Esophagus (tissue), 2 donors: ENCODE measurements around the gene SVIL. TPM values are rescaled to one million over a fixed set of nuclear protein-coding genes. Genes with fewer than 3 reads are reported as not detected.
"Not testable (repeated sequence)": the region's sequence is repeated elsewhere in the genome, so short reads cannot be mapped to it uniquely, and the experiment has no call there.

Experiments
- H3K27ac ChIP-seq, 2 donors: one replicate each; pipeline ENCODE4 v1.5.1; 2013; ENCODE audit warnings: low read depth in 2 of 2, mild to moderate bottlenecking in 2 of 2, inconsistent platforms in 1 of 2, low read length in 1 of 2, moderate library complexity in 1 of 2
- H3K27me3 ChIP-seq, 2 donors: one replicate each; pipeline ENCODE4 v1.6.1; 2013; ENCODE audit warnings: low read length in 2 of 2, control low read depth in 1 of 2, mild to moderate bottlenecking in 1 of 2; ENCODE audit not compliant: insufficient read depth in 2 of 2, control insufficient read depth in 1 of 2
- H3K36me3 ChIP-seq, 2 donors: one replicate each; pipeline ENCODE4 v1.6.1; 2013; ENCODE audit warnings: low read length in 1 of 2; ENCODE audit not compliant: control insufficient read depth in 2 of 2, insufficient read depth in 2 of 2
- H3K4me1 ChIP-seq, 2 donors: one replicate each; pipeline ENCODE4 v1.6.1; 2013; ENCODE audit warnings: low read length in 1 of 2; ENCODE audit not compliant: control insufficient read depth in 2 of 2, insufficient read depth in 2 of 2
- H3K4me3 ChIP-seq, 2 donors: one replicate each; pipeline ENCODE4 v1.5.1; 2013; ENCODE audit warnings: low read length in 2 of 2, mild to moderate bottlenecking in 2 of 2, low read depth in 1 of 2, moderate library complexity in 1 of 2
- H3K9me3 ChIP-seq, 2 donors: one replicate each; pipeline ENCODE4 v1.6.1; 2013; ENCODE audit warnings: mild to moderate bottlenecking in 2 of 2, low read depth in 1 of 2, low read length in 1 of 2, moderate library complexity in 1 of 2; ENCODE audit not compliant: control insufficient read depth in 2 of 2, insufficient read depth in 1 of 2
- WGBS, 2 donors: extraction: QIAGEN DNeasy Blood & Tissue Kit; methylation state at CpG; one replicate each; pipeline ENCODE4 v1.1.7; 2013; 5-methylcytosine and 5-hydroxymethylcytosine counted together
- polyA plus RNA-seq, 2 donors: library from polyadenylated mRNA; stranded (reverse); fragments of 200-250 nt; gene quantifications; one replicate each; pipeline ENCODE4 v1.2.3, GENCODE V29; 2013
- donor health status: healthy with polysubstance abuse.
- donor health status: Bipolar disorder and iron deficiency.

Gene SVIL
- polyA plus RNA-seq, 2 donors, result 22.3 to 35.2 TPM

DNA sequence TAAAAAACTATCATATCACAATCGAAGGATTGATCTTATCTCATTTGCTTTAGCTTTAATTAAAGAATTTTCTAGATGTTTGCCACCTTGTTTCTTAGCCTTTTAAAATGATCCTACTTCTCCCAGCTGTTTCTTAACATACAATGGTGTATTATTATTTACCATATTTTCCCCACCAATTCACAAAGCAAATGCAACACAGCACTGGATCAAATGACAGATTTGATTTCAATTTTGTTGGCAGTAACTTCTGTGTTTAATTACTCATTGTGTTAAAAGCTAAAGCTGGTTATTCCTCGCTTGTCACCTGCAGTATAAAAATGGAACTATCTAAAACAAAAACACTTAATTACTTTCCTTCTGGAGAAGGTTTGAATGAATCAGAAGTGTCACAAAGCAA lies 19.6 kb downstream of the SVIL start:
- no peaks in the 10 kb centered on the region for H3K27me3 ChIP-seq
- H3K4me3 ChIP-seq, result no peak overlapping the region
- H3K36me3 ChIP-seq, result no peaks in the 10 kb centered on the region
- H3K4me1 ChIP-seq, result peaks cover 2 to 7% of the 10 kb centered on the region in 2 donors
- 57 to 64% methylated on average over 2 of the region's 2 CpGs for WGBS, 2 donors
- H3K27ac ChIP-seq, result no peak overlapping the region
- H3K9me3 ChIP-seq, result no peaks in the 10 kb centered on the region

DNA sequence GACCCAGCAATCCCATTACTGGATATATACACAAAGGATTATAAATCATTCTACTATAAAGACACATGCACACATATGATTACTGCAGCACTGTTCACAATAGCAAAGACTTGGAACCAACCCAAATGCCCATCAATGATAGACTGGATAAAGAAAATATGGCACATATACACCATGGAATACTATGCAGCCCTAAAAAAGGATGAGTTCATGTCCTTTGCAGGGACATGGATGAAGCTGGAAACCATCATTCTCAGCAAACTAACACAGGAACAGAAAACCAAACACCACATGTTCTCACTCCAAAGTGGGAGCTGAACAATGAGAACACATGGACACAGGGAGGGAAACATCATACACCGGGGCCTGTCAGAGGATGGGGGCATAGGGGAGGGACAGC lies 20.5 kb downstream of the SVIL start:
- H3K4me3 ChIP-seq, H3K4me1 ChIP-seq, H3K27me3 ChIP-seq, H3K36me3 ChIP-seq, H3K27ac ChIP-seq, H3K9me3 ChIP-seq: not testable (repeated sequence)
- WGBS, 2 donors, result 98 to 100% methylated on average over 1 of the region's 1 CpG

DNA sequence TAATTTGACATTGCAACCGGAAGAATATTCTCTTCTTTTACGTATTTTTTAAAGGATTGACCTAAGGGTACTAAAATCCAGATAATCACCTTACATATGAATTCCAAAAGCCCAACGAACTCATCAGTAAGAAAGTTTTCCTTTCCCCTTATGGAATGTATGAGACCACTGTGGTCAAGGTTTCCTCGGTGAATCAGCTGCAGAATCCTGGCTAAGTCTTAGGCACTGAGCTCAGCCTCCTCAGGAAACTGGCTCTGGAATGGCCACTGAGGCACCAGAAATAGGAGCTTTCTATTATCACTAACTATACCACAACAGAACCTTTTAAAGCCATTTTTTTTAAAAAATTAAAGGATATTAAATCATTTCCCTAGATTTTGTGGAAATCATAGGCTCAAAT lies 21.0 kb downstream of the SVIL start:
- Histone ChIP-seq H3K4me3 (no peak overlapping the region), H3K9me3 (peaks cover 0 to 2% of the 10 kb centered on the region in 2 donors), H3K36me3 (peaks cover 0 to under 1% of the 10 kb centered on the region in 2 donors), H3K4me1 (peaks cover 5 to 7% of the 10 kb centered on the region in 2 donors), H3K27ac (no peak overlapping the region), H3K27me3 (no peaks in the 10 kb centered on the region)
- WGBS, 2 donors, result 89 to 92% methylated on average over 4 of the region's 4 CpGs

DNA sequence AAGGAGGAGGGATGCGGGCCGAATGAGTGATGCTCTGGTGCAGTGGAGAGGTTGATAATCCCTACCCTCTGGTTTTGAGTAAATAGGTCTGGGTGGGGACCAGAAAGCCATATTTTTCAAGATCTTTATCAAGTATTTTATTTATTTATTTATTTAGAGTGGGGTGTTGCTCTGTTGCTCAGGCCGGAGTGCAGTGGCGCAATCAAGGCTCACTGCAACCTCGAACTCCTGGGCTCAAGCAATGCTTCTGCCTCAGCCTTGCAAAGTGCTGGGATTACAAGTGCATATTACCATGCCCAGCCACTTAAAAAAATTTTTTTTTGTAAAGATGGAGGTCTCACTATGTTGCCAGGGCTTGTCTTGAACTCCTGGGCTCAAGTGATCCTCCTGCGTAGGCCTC lies 21.6 kb downstream of the SVIL start:
- WGBS, 2 donors, result 91 to 94% methylated on average over 6 of the region's 6 CpGs
- Histone ChIP-seq H3K27ac (no peak overlapping the region), H3K4me1 (peaks cover 8 to 10% of the 10 kb centered on the region in 2 donors)

DNA sequence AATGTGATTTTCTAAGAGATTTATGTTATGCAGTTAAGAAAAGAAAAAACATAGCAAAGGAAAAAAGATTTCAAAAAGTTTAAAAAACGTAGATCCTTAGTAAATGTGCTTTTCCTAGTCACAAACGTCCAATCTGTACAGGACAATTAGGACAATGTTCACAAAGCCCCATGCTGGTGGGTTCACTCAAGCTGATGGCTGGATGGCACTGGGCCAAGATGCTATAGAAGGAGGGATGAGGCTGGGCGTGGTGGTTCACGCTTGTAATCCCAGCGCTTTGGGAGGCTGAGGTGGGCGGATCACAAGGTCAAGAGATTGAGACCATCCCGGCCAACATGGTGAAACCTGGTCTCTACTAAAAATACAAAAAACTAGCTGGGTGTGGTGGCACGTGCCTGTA lies 22.1 kb downstream of the SVIL start:
- 75 to 78% methylated on average over 8 of the region's 8 CpGs for WGBS, 2 donors
- H3K4me1 ChIP-seq, result peaks cover 9 to 14% of the 10 kb centered on the region in 2 donors
- no peak overlapping the region for H3K27ac ChIP-seq
- H3K27me3 ChIP-seq, result no peaks in the 10 kb centered on the region
- peaks cover 0 to 2% of the 10 kb centered on the region in 2 donors for H3K9me3 ChIP-seq
- H3K36me3 ChIP-seq, result peaks cover 0 to 5% of the 10 kb centered on the region in 2 donors
- no peak overlapping the region for H3K4me3 ChIP-seq

More for the DNA sequence above, 21.6 kb downstream of the SVIL start:
- Histone ChIP-seq H3K36me3 (peaks cover 0 to 5% of the 10 kb centered on the region in 2 donors), H3K9me3 (peaks cover 0 to 2% of the 10 kb centered on the region in 2 donors), H3K4me3 (no peak overlapping the region), H3K27me3 (no peaks in the 10 kb centered on the region)

DNA sequence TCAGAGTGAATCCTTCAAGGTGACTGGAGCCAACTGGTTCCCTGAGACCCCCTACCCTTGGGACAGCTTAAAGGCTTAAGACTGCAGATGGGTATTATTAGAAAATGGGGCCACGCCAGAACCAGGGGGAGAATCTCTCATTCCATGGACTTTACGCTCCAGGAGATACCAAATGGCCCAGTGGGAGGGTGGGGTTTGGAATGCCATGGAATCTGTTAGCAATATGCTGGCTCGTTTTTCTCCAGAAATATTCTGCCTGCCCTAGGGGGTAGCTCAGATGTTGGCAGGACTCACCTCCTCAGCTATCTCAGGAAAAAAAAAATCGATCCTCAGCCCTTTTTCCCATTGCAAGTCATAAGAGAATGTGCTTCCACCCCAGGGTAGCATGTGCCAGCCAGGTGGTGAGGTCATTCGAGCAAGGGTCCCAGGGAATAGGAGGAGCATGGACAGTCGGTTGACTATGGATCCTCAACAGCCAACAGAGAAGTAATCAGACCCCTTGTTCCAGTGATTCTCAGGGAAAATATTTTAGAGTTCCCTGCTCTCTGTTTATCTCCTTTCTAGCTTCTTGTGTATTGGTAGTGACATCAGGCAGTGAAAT lies 22.9 kb downstream of the SVIL start:
- H3K9me3 ChIP-seq, result peaks cover 0 to 2% of the 10 kb centered on the region in 2 donors
- no peaks in the 10 kb centered on the region for H3K27me3 ChIP-seq
- H3K27ac ChIP-seq, result no peak overlapping the region
- H3K36me3 ChIP-seq, result peaks cover 0 to 5% of the 10 kb centered on the region in 2 donors
- no peak overlapping the region for H3K4me3 ChIP-seq
- WGBS, 2 donors, result 49 to 55% methylated on average over 6 of the region's 6 CpGs
- H3K4me1 ChIP-seq, result peaks cover 11 to 14% of the 10 kb centered on the region in 2 donors

DNA sequence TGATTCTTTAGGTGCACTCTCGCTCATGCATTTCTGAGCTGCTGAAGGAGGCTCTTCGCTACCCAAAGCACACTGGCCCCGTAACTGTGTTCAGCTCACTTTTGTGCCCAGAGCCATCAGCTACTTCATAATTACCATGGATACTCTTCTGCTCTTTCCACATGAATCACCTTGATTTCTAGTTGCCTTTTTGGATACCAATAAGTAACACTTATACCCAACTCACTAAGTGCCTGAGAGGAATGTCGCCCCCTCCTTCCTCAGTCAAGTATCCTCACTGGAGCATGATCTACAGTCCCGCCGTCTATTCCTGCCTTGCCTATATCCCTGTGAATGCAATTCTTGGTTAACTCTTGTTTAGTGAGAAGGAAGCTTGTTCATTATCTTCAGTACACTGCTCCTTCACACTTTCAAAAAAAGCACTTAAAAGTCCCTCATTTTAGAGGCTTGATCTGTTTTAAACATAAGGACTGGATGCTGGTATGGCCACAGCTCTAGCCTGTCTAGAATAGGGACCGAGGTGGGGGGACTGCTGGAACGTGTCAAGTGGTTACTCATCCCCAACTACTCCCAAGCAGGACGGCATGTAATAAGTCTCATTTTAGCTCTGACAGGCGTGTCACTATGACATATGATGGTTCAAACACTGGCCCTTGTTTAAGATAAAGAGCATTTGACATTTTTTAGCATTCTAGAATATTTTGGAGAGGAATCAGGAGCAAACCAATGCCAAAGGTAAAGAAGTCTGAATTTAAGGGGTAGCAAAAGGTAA lies 23.7 kb downstream of the SVIL start:
- Histone ChIP-seq H3K4me3 (no peak overlapping the region), H3K9me3 (peaks cover 0 to 2% of the 10 kb centered on the region in 2 donors), H3K4me1 (peaks cover 7 to 14% of the 10 kb centered on the region in 2 donors), H3K27ac (no peak overlapping the region), H3K27me3 (no peaks in the 10 kb centered on the region), H3K36me3 (peaks cover 0 to 5% of the 10 kb centered on the region in 2 donors)
- WGBS, 2 donors, result 78 to 85% methylated on average over 10 of the region's 10 CpGs

DNA sequence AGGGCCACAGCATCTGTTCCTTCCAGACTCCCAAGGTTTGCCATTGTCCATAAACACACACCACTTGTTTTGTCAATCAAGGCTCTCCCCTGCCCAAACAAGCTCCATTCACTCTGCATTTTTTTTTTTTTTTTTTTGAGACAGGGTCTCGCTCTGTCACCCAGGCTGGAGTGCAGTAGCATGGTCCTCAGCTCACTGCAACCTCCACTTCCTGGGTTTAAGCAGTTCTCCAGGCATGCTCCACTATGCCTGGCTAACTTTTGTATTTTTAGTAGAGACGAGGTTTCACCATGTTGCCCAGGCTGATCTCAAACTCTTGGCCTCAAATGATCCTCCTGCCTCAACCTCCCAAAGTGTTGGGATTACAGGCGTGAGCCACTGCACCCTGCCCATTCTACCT lies 24.4 kb downstream of the SVIL start:
- not testable (repeated sequence) for H3K36me3 ChIP-seq, H3K27ac ChIP-seq, H3K9me3 ChIP-seq, H3K27me3 ChIP-seq, H3K4me3 ChIP-seq
- H3K4me1 ChIP-seq, result peaks cover 7 to 14% of the 10 kb centered on the region in 2 donors
- WGBS, 2 donors, result 93 to 97% methylated on average over 3 of the region's 3 CpGs

DNA sequence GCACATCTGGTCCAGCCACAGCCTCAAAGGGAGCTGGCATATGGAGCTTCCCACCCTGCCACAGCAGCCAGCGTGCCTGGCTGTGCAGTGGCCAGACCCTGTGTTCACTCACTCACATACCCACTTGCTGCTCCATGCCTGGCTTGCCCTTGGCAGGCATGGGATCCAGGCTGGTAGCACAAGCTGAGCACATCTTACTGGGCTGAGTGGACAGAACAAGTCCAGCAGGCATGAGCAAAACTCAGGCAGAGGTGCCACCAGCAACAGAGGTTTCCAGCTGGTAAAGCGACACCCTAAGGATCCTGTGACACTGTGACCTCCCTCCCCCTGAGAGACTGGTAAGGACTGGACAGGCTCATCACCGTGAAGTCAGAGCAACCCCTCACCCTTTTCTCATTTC lies 25.1 kb downstream of the SVIL start:
- 91 to 96% methylated on average over 3 of the region's 3 CpGs for WGBS, 2 donors

More for the DNA sequence above, 25.1 kb downstream of the SVIL start:
- Histone ChIP-seq H3K4me1 (peaks cover 7 to 14% of the 10 kb centered on the region in 2 donors), H3K27ac (no peak overlapping the region), H3K27me3 (no peaks in the 10 kb centered on the region), H3K4me3 (no peak overlapping the region), H3K36me3 (peaks cover 0 to 5% of the 10 kb centered on the region in 2 donors), H3K9me3 (peaks cover 0 to 2% of the 10 kb centered on the region in 2 donors)
